ENCODE measurements around the gene EIF4A2.
"Not testable (repeated sequence)": the region's sequence is repeated elsewhere in the genome, so short reads cannot be mapped to it uniquely, and the experiment has no call there.

Gene EIF4A2

DNA sequence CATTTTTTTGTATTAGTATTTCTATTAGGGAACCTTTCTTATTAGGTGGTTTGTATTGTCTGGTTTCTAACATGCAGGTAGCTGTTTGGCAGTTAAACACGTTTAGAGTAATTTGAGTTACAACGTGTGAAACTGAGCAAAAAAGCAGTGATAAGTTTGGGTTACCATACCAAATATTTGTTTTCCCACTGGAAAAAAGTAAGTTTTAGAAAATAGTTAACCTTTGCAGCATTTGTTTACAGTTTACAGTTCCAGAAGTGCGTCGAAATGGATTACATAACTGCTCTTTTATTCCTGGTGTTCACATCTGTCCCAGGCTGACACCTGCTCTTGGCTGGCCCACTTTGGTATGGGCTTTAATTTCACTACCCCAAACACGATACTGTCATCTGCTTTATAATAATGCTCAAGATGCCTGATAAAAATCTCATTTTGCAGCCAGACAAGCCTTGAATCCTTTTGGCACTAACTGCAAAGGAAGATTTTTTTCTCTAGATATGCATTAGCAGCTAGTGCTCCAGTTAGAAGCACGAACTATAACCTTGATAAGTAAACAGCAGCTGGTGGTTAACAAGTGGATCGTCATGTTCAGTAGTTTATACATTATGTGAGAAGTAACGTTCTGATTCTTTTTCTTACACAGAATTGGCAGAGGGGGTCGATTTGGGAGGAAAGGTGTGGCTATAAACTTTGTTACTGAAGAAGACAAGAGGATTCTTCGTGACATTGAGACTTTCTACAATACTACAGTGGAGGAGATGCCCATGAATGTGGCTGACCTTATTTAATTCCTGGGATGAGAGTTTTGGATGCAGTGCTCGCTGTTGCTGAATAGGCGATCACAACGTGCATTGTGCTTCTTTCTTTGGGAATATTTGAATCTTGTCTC lies 5.3 kb downstream of the EIF4A2 start:
- in situ Hi-C loops (cut with HindIII; ENCODE audit: low sequenced_read_pairs), result no loop called here
- TF ChIP-seq, protein P1, sequence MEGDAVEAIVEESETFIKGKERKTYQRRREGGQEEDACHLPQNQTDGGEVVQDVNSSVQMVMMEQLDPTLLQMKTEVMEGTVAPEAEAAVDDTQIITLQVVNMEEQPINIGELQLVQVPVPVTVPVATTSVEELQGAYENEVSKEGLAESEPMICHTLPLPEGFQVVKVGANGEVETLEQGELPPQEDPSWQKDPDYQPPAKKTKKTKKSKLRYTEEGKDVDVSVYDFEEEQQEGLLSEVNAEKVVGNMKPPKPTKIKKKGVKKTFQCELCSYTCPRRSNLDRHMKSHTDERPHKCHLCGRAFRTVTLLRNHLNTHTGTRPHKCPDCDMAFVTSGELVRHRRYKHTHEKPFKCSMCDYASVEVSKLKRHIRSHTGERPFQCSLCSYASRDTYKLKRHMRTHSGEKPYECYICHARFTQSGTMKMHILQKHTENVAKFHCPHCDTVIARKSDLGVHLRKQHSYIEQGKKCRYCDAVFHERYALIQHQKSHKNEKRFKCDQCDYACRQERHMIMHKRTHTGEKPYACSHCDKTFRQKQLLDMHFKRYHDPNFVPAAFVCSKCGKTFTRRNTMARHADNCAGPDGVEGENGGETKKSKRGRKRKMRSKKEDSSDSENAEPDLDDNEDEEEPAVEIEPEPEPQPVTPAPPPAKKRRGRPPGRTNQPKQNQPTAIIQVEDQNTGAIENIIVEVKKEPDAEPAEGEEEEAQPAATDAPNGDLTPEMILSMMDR (IDR thresholded peaks at IDR 0.05; ENCODE audit: low read depth, low read length), result no peak
- H3K4me3 ChIP-seq (ENCODE audit: low read depth, low read length), result no peak overlapping the region
- no peak for DNase-seq (ENCODE audit: low read depth, low spot score)

DNA sequence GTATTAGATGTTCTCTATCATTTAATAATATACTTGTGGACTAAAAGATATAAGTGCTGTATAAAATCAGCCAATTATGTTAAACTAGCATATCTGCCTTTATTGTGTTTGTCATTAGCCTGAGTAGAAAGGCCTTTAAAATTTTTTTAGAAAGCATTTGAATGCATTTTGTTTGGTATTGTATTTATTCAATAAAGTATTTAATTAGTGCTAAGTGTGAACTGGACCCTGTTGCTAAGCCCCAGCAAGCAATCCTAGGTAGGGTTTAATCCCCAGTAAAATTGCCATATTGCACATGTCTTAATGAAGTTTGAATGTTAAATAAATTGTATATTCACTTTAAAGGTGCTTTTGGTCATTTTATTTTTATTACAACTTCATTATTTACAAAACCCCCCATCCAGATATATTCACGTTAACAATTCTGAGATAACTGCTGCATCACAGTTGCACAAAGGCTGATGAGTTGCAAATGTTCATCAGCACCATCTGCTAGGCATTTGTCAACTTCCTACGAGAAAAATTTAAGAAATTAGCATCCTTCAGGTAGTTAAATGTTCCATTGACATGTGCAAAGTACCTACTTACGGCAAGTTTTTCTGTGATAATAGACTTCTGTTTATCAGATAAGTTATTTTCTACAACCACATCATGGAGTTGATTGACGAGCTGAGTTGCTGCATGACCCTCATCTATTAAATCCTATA lies 6.3 kb downstream of the EIF4A2 start:
- H3K4me3 ChIP-seq (ENCODE audit: low read depth, low read length), result no peak overlapping the region
- TF ChIP-seq, protein P1 (IDR thresholded peaks at IDR 0.05; ENCODE audit: low read depth, low read length), result no peak
- in situ Hi-C loops (cut with HindIII; ENCODE audit: low sequenced_read_pairs), result no loop called here
- peak; percentile 23 for DNase-seq (ENCODE audit: low read depth, low spot score)

DNA sequence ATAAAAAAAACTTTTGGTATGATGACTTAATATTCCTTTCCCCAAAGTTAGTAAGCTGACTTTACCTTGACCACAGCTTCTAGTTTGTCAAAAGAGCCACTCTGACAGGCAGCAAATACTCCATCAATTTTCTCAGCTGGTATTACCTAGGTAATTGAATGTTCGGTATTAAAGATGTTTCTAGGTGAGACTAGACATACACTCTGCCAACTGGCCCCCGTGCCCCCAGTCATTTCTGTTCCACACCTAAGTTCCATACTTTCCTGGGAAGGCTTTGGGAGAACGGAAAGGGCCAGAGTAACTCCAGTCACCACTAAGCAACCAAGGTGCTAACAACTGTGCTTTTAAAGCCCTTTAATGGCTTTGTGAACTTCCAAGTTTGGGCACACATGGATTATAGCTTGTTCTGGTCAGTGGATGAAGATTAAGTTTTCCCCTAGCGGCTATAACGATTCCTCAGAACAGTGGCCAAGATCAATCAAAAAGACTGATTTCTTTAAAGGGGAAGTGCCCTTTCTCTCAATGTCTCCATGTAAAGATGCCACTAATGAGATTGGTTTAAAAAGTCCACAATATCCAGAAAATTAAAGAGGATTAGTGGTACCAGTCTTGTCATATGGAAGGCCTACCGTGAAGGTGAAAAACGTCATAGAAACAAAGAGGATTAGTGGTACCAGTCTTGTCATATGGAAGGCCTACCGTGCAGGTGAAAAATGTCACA lies 7.0 kb downstream of the EIF4A2 start:
- no peak overlapping the region for H3K4me3 ChIP-seq (ENCODE audit: low read depth, low read length)
- in situ Hi-C loops (cut with HindIII; ENCODE audit: low sequenced_read_pairs), result no loop called here
- DNase-seq (ENCODE audit: low read depth, low spot score), result peak; percentile 53
- TF ChIP-seq, protein P1 (IDR thresholded peaks at IDR 0.05; ENCODE audit: low read depth, low read length), result no peak

DNA sequence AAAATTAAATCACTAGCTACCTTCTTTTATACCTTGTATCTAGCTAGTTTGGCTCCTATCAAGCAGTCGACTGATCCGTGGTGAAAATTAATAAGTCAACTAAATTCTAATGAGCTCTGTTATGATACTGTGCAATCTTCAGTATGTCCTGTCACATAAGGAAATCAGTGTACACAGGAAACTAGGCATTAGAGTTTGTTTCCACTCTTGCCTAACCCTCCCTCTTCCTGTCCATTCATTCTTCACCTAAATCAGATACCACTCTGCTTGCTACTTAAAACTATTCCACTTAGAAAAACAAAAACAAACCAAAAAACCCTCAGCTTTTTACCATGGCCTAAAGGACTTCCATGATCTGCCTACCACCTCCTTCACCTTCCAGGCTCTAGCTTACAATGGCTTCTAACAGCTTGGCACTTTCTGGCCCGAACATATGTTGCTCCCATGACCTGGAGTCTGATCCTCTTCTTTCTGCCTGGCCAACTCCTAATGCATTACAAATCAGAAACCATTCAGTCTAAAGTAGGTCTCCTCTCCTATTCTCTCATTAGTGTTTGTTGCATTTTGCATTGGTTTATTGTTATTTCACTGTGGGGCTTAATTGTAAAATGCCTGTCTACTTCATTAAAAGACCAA lies 15.0 kb downstream of the EIF4A2 start:
- no peak overlapping the region for H3K4me3 ChIP-seq (ENCODE audit: low read depth, low read length)
- no peak for DNase-seq (ENCODE audit: low read depth, low spot score)
- TF ChIP-seq, protein P1 (IDR thresholded peaks at IDR 0.05; ENCODE audit: low read depth, low read length), result no peak
- in situ Hi-C loops (cut with HindIII; ENCODE audit: low sequenced_read_pairs), result no loop called here

DNA sequence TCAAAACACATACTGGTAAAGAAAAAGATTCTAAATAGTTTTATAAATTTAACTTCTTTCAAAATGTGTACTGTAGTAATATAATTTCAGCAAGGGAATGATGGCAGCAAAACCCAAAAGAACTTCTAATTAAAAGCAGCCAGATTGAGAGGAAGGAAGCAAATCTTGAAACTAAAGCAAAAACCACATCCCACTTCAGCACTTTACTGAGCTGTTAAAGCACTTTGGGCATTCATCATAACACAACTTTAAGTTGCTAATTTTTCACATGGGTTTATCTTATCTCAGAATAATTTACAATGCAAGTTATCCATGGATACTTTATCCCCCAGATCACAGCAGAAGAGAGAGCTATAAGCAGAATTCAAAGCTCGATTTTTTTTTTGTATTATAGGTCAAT lies 16.9 kb downstream of the EIF4A2 start:
- in situ Hi-C loops (cut with HindIII; ENCODE audit: low sequenced_read_pairs), result no loop called here
- TF ChIP-seq, protein P1 (IDR thresholded peaks at IDR 0.05; ENCODE audit: low read depth, low read length), result no peak
- DNase-seq (ENCODE audit: low read depth, low spot score), result no peak
- no peak overlapping the region for H3K4me3 ChIP-seq (ENCODE audit: low read depth, low read length)

DNA sequence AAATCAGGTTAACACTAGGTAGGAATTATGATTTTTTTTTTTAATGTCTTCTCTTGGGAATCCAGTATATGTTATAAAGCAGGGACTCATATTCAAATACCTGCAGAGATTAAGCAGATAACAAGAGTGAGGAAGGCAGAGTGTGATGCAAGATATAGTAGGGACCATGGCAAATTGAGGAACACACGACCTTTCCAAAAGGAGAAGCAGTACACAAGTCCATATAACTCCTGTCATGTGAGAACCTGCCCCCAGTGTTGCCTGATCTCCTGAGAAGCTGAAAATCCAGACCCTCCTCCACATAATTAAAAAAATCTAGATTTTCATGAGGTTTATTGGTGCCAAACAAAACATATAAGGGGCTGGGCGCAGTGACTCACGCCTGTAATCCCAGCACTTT lies 19.3 kb downstream of the EIF4A2 start:
- TF ChIP-seq, protein P1 (IDR thresholded peaks at IDR 0.05; ENCODE audit: low read depth, low read length), result no peak
- in situ Hi-C loops (cut with HindIII; ENCODE audit: low sequenced_read_pairs), result no loop called here
- DNase-seq (ENCODE audit: low read depth, low spot score), result no peak
- H3K4me3 ChIP-seq (ENCODE audit: low read depth, low read length), result no peak overlapping the region

DNA sequence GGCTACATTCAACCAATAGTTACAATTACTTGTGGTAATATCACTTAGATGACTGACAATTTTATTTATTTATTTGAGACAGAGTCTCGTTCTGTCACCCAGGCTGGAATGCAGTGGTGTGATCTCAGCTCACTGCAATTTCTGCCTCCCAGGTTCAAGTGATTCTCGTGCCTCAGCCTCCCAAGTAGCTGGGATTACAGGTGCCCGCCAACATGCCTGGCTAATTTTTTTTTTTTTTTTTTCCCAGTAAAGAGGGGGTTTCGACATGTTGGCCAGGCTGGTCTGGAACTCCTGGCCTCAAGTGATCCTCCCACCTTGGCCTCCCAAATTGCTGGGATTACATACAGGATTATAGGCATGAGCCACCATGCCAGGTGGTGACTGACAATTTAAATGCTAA lies 20.1 kb downstream of the EIF4A2 start:
- DNase-seq (ENCODE audit: low read depth, low spot score); in situ Hi-C loops (cut with HindIII; ENCODE audit: low sequenced_read_pairs); H3K4me3 ChIP-seq (ENCODE audit: low read depth, low read length): not testable (repeated sequence)
